Ishikawa (cell line): ENCODE data around the gene SDK2.

ENCODE experiments used
- CEBPB ChIP-seq: IDR thresholded peaks from 2 replicates; pipeline ENCODE4 v1.6.1; 2012
- CREB1 ChIP-seq: IDR thresholded peaks from 2 replicates; pipeline ENCODE4 v1.6.1; 2012; ENCODE audit warnings: low read depth
- EP300 ChIP-seq: IDR thresholded peaks from 2 replicates; pipeline ENCODE4 v1.6.1; 2012; ENCODE audit warnings: borderline replicate concordance
- RAD21 ChIP-seq: IDR thresholded peaks from 2 replicates; pipeline ENCODE4 v1.6.1; 2012; ENCODE audit warnings: low read depth
- TAF1 ChIP-seq: IDR thresholded peaks from 2 replicates; pipeline ENCODE4 v1.6.1; 2012; ENCODE audit warnings: low read depth, mild to moderate bottlenecking
- TCF12 ChIP-seq: IDR thresholded peaks from 2 replicates; pipeline ENCODE4 v1.6.1; 2012; ENCODE audit warnings: low read depth
- TEAD4 ChIP-seq: IDR thresholded peaks from 2 replicates; pipeline ENCODE4 v1.6.1; 2012
- TF ChIP-seq, protein P1 (sequence below): IDR thresholded peaks from 2 replicates; pipeline ENCODE4 v1.6.1; 2012
- TF ChIP-seq, protein P2 (sequence below): IDR thresholded peaks from 2 replicates; pipeline ENCODE4 v1.6.1; 2012; ENCODE audit warnings: low read depth, mild to moderate bottlenecking
- TF ChIP-seq, protein P3 (sequence below): IDR thresholded peaks from 2 replicates; pipeline ENCODE4 v1.6.1; 2012

DNA sequence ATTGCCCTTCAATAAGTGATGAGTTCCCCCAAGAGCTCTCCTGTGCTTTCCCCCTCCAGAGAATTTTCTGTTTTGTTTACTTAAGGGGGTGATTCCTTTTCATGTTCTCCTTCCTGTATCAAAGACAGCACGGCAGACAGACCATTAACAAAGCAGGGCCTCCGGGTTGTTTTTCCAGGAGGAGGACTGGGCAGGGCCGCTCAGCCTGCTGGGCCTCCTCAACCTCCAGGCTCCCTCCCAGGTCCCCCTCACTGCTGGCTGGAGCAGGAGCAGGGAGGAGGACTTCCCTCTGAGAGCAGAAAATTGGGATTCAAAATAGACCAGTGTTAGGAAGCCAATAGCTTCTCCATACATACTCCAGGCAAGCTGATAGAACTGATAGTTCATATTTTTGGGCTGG lies 20.4 kb downstream of the SDK2 start:
- TF ChIP-seq, protein P1, sequence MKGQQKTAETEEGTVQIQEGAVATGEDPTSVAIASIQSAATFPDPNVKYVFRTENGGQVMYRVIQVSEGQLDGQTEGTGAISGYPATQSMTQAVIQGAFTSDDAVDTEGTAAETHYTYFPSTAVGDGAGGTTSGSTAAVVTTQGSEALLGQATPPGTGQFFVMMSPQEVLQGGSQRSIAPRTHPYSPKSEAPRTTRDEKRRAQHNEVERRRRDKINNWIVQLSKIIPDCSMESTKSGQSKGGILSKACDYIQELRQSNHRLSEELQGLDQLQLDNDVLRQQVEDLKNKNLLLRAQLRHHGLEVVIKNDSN, result no peak
- TF ChIP-seq EP300, result no peak
- TF ChIP-seq, protein P2, sequence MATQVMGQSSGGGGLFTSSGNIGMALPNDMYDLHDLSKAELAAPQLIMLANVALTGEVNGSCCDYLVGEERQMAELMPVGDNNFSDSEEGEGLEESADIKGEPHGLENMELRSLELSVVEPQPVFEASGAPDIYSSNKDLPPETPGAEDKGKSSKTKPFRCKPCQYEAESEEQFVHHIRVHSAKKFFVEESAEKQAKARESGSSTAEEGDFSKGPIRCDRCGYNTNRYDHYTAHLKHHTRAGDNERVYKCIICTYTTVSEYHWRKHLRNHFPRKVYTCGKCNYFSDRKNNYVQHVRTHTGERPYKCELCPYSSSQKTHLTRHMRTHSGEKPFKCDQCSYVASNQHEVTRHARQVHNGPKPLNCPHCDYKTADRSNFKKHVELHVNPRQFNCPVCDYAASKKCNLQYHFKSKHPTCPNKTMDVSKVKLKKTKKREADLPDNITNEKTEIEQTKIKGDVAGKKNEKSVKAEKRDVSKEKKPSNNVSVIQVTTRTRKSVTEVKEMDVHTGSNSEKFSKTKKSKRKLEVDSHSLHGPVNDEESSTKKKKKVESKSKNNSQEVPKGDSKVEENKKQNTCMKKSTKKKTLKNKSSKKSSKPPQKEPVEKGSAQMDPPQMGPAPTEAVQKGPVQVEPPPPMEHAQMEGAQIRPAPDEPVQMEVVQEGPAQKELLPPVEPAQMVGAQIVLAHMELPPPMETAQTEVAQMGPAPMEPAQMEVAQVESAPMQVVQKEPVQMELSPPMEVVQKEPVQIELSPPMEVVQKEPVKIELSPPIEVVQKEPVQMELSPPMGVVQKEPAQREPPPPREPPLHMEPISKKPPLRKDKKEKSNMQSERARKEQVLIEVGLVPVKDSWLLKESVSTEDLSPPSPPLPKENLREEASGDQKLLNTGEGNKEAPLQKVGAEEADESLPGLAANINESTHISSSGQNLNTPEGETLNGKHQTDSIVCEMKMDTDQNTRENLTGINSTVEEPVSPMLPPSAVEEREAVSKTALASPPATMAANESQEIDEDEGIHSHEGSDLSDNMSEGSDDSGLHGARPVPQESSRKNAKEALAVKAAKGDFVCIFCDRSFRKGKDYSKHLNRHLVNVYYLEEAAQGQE, result no peak
- TF ChIP-seq TCF12, result no peak
- TF ChIP-seq, protein P3, sequence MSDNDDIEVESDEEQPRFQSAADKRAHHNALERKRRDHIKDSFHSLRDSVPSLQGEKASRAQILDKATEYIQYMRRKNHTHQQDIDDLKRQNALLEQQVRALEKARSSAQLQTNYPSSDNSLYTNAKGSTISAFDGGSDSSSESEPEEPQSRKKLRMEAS, result no peak
- TF ChIP-seq RAD21, result no peak
- no peak for TF ChIP-seq CREB1
- no peak for TF ChIP-seq TEAD4
- no peak for TF ChIP-seq CEBPB
- TF ChIP-seq TAF1, result no peak
